HepG2 (cell line): ENCODE results near the gene SRXN1. TPM values are rescaled to one million over a fixed set of nuclear protein-coding genes. Genes with fewer than 3 reads are reported as not detected.

ENCODE experiments used
- ARID5B ChIP-seq: IDR thresholded peaks from 2 replicates; pipeline ENCODE4 v1.4.0; 2020; ENCODE audit warnings: mild to moderate bottlenecking, missing genetic modification reagents
- EP300 ChIP-seq, 3 experiments: sonication (generic) in 1 of 3; formaldehyde crosslinking in 1 of 3; IDR thresholded peaks; 2 replicates each; pipeline versions ENCODE4 v1.5.1 to v1.6.1; 2011 to 2020; ENCODE audit warnings: low read depth in 2 of 3, low read length in 2 of 3, borderline replicate concordance in 1 of 3, improper control_type of control experiment in 1 of 3, mild to moderate bottlenecking in 1 of 3, missing genetic modification reagents in 1 of 3, moderate library complexity in 1 of 3
- FOXP1 ChIP-seq, 2 experiments: fragments of 450-650 bp in 1 of 2; IDR thresholded peaks; 2 replicates each; pipeline ENCODE4 v1.6.1; 2017 to 2018; ENCODE audit warnings: antibody characterized with exemption in 1 of 2
- MIXL1 ChIP-seq: IDR thresholded peaks from 2 replicates; pipeline ENCODE4 v1.6.1; 2016
- NCOR1 ChIP-seq: fragments of 200-600 bp; sonication (generic); IDR thresholded peaks from 2 replicates; pipeline ENCODE4 v1.7.0; 2017; ENCODE audit warnings: antibody characterized with exemption, low read length, borderline replicate concordance
- PHF8 ChIP-seq: sonication (generic); formaldehyde crosslinking; IDR thresholded peaks from 2 replicates; pipeline ENCODE4 v1.5.0; 2020; ENCODE audit warnings: missing genetic modification reagents
- POLR2AphosphoS5 ChIP-seq: IDR thresholded peaks from 2 replicates; pipeline ENCODE4 v1.6.1; 2012; ENCODE audit warnings: low read depth, low read length
- SKI ChIP-seq: fragments of 450-650 bp; IDR thresholded peaks from one replicate; pipeline ENCODE4 v1.6.1; 2018; ENCODE audit warnings: mild to moderate bottlenecking; ENCODE audit not compliant: partially characterized antibody
- SMARCE1 ChIP-seq: fragments of 450-650 bp; IDR thresholded peaks from 2 replicates; pipeline ENCODE4 v1.6.1; 2017; ENCODE audit warnings: borderline replicate concordance
- ZBTB40 ChIP-seq, 2 experiments: fragments of 450-650 bp in 1 of 2; sonication (generic) in 1 of 2; formaldehyde crosslinking in 1 of 2; IDR thresholded peaks; 2 replicates each; pipeline versions ENCODE4 v1.6.1 to v1.8.0; 2016 to 2022; ENCODE audit warnings: antibody characterized with exemption in 1 of 2, mild to moderate bottlenecking in 1 of 2, missing genetic modification reagents in 1 of 2
- ZNF281 ChIP-seq: sonication (generic); formaldehyde crosslinking; IDR thresholded peaks from 2 replicates; pipeline ENCODE4 v1.4.0; 2020; ENCODE audit warnings: missing genetic modification reagents, borderline replicate concordance
- ZSCAN31 ChIP-seq: sonication (generic); formaldehyde crosslinking; IDR thresholded peaks from 2 replicates; pipeline ENCODE4 v1.5.0; 2020; ENCODE audit warnings: low read depth, mild to moderate bottlenecking, missing genetic modification reagents
- polyA plus RNA-seq, 8 experiments: library from polyadenylated mRNA; depleted of rRNA in 3 of 8; stranded (reverse) in 7 of 8; unstranded in 1 of 8; fragments of >200 nt; fragmentation: Illumina TruSeq in 4 of 8; extraction: Trizol in 4 of 8; gene quantifications; 2 replicates each; pipeline versions ENCODE4 v1.2.1 to v1.2.3, GENCODE V29; 2011 to 2016; ENCODE audit warnings: low read depth in 4 of 8, missing spikeins in 1 of 8, mixed read lengths in 1 of 8; ENCODE audit not compliant: insufficient read depth in 1 of 8
- total RNA-seq, 5 experiments: library from RNA; depleted of rRNA; stranded (reverse); fragments of >200 nt; fragmentation: Illumina TruSeq; extraction: Trizol; gene quantifications; 2 replicates each; pipeline ENCODE4 v1.2.3, GENCODE V29; 2016; ENCODE audit warnings: low read depth in 1 of 5

Gene SRXN1
- total and polyA plus RNA-seq, 2 of the 13 experiments (the other 11 are each of a cell fraction or from before 2014, with no cell fraction given): 29.9 to 87.7 TPM

- no peak for TF ChIP-seq ZBTB40 (IDR thresholded peaks at IDR 0.05)
- no peak for TF ChIP-seq ZBTB40 (CRISPR knock-in tag; IDR thresholded peaks at IDR 0.05)
- no peak for TF ChIP-seq ZSCAN31
- TF ChIP-seq ZNF281 (CRISPR knock-in tag): peak; percentile 78; the same call in 1 of the 2 replicates
- peak; percentile 9; the same call in 1 of the 2 replicates for TF ChIP-seq POLR2AphosphoS5
- peak; percentile 75 for TF ChIP-seq ARID5B (CRISPR knock-in tag)
- TF ChIP-seq NCOR1: peak; percentile 85; the same call in 1 of the 2 replicates
- no peak for TF ChIP-seq FOXP1 (IDR thresholded peaks at IDR 0.05)
- TF ChIP-seq FOXP1 (CRISPR knock-in tag; IDR thresholded peaks at IDR 0.05): peak; percentile 9
- TF ChIP-seq MIXL1: no peak
- TF ChIP-seq SMARCE1: no peak
- TF ChIP-seq EP300 (IDR thresholded peaks at IDR 0.05; ENCODE audit: low read depth in 2 of 2, low read length in 2 of 2): peak; percentile 44 to 51; a peak in 2 of 4 replicates
- no peak for TF ChIP-seq EP300 (CRISPR knock-in tag; IDR thresholded peaks at IDR 0.05; ENCODE audit: borderline replicate concordance)
- peak; percentile 57 for TF ChIP-seq SKI
- no peak for TF ChIP-seq PHF8 (CRISPR knock-in tag)
Measured at GRCh38 chr20:646107-646867, 6.7 kb downstream of the SRXN1 start (continued).
